Measurements from ENCODE around the gene AP3B2.

- TF ChIP-seq CEBPB (IDR thresholded peaks at IDR 0.05; ENCODE audit: low read depth, low read length), result no peak
- no peak for TF ChIP-seq CTCF (conservative IDR thresholded peaks at IDR 0.05; ENCODE audit: low read depth, low read length)
- no peak for TF ChIP-seq CHD1 (IDR thresholded peaks at IDR 0.05; ENCODE audit: low read depth, low read length)
- TF ChIP-seq ELK1 (IDR thresholded peaks at IDR 0.05; ENCODE audit: borderline replicate concordance, low read depth, low read length), result no peak
- no peak for TF ChIP-seq RAD21 (IDR thresholded peaks at IDR 0.05; ENCODE audit: low read length)
- TF ChIP-seq NFE2L2 (IDR thresholded peaks at IDR 0.05; ENCODE audit: low read depth, low read length), result no peak
- peak; percentile 77 for TF ChIP-seq POLR2A (IDR thresholded peaks at IDR 0.05; ENCODE audit: low read depth, low read length)
- no peak for TF ChIP-seq SMC3 (IDR thresholded peaks at IDR 0.05; ENCODE audit: low read depth, low read length)
- TF ChIP-seq USF2 (IDR thresholded peaks at IDR 0.05; ENCODE audit: low read depth, low read length), result peak; percentile 55; the same call in 1 of the 2 replicates
- no peak for TF ChIP-seq FOS (IDR thresholded peaks at IDR 0.05; ENCODE audit: low read depth, low read length)
- no peak for TF ChIP-seq RCOR1 (IDR thresholded peaks at IDR 0.05; ENCODE audit: insufficient replicate concordance, low read length)
- peak; percentile 71; the same call in 1 of the 2 replicates for TF ChIP-seq BHLHE40 (IDR thresholded peaks at IDR 0.05; ENCODE audit: low read depth, low read length)
These were observed 40.5 kb upstream of the AP3B2 start for GRCh38 chr15:82749951-82750830.

Measured in IMR-90 (cell line).